CD4-positive, alpha-beta T cell (primary cell): ENCODE measurements around the gene LYRM9. TPM values are rescaled to one million over a fixed set of nuclear protein-coding genes. Genes with fewer than 3 reads are reported as not detected.

ENCODE experiments used
- ATAC-seq: fragments of 200-7000 bp; cut with Tn5 transposase; one replicate; pipeline ENCODE4 v1.10.0; 2022; ENCODE audit warnings: mild to moderate bottlenecking; ENCODE audit not compliant: poor library complexity
- CTCF ChIA-PET: fragments of 350-600 bp; sonication (Branson Sonifier 250); formaldehyde crosslinking; loops from one replicate; lab custom pipeline; 2021; ENCODE audit warnings: antibody characterized with exemption, inconsistent platforms; lab: Charles Lee
- POLR2A ChIA-PET: fragments of 350-600 bp; sonication (Branson Sonifier 250); formaldehyde crosslinking; loops from one replicate; lab custom pipeline; 2021; ENCODE audit warnings: antibody characterized with exemption, inconsistent platforms; lab: Charles Lee
- DNase-seq, 14 experiments: peaks; one replicate each; pipeline ENCODE4 v3.0.0-alpha.2; 2013 to 2020; ENCODE audit warnings: mixed read lengths in 2 of 14
- H3K27ac ChIP-seq, 2 donors: one replicate each; pipeline versions ENCODE4 v1.5.1 to v1.7.0; 2013; ENCODE audit warnings: low read length in 2 of 2, low read depth in 1 of 2, mild to moderate bottlenecking in 1 of 2
- H3K27me3 ChIP-seq, 2 experiments: 1 replicate in 1 of 2; 2 replicates in 1 of 2; pipeline versions ENCODE4 v1.6.1 to v1.7.0; 2013; ENCODE audit warnings: low read length in 2 of 2, control low read depth in 1 of 2, mild to moderate bottlenecking in 1 of 2, moderate library complexity in 1 of 2; ENCODE audit not compliant: insufficient read depth in 2 of 2, control insufficient read depth in 1 of 2
- H3K36me3 ChIP-seq: one replicate; pipeline ENCODE4 v1.6.1; 2013; ENCODE audit warnings: low read length, control low read depth; ENCODE audit not compliant: insufficient read depth
- H3K4me1 ChIP-seq: one replicate; pipeline ENCODE4 v1.6.1; 2013; ENCODE audit warnings: low read length, control low read depth; ENCODE audit not compliant: insufficient read depth
- H3K4me3 ChIP-seq: one replicate; pipeline ENCODE4 v1.5.1; 2013; ENCODE audit warnings: mild to moderate bottlenecking, low read length, moderate library complexity
- H3K9me3 ChIP-seq, 2 experiments: 1 replicate in 1 of 2; 2 replicates in 1 of 2; pipeline versions ENCODE4 v1.6.1 to v1.7.0; 2013; ENCODE audit warnings: low read length in 2 of 2, mild to moderate bottlenecking in 2 of 2, control low read depth in 1 of 2, moderate library complexity in 1 of 2; ENCODE audit not compliant: control insufficient read depth in 1 of 2, insufficient read depth in 1 of 2
- H3K27ac Mint-ChIP-seq: one replicate; pipeline ENCODE4 v1.8.0; 2020; ENCODE audit warnings: mixed read lengths
- H3K27me3 Mint-ChIP-seq: one replicate; pipeline ENCODE4 v1.8.0; 2021; ENCODE audit warnings: mixed read lengths
- H3K36me3 Mint-ChIP-seq: one replicate; pipeline ENCODE4 v1.8.0; 2021; ENCODE audit warnings: low read depth, mixed read lengths
- H3K4me1 Mint-ChIP-seq: one replicate; pipeline ENCODE4 v1.8.0; 2021; ENCODE audit warnings: low read depth, mixed read lengths
- H3K4me3 Mint-ChIP-seq: one replicate; pipeline ENCODE4 v1.8.0; 2020; ENCODE audit warnings: mild to moderate bottlenecking, mixed read lengths
- H3K9me3 Mint-ChIP-seq: one replicate; pipeline ENCODE4 v1.8.0; 2020; ENCODE audit warnings: mixed read lengths
- CTCF ChIP-seq: fragments of 200-600 bp; IDR thresholded peaks from one replicate; pipeline ENCODE4 v1.8.0; 2022; ENCODE audit warnings: antibody characterized with exemption, mild to moderate bottlenecking
- intact Hi-C, 2 experiments: fragments of 100-400 bp; cut with DNase I in 1 of 2; cut with micrococcal nuclease in 1 of 2; formaldehyde crosslinking; loops; one replicate each; pipeline versions ENCODE4 v1.15.1 to v1.9.0; 2023 to 2025; cut with DNase I, micrococcal nuclease
- total RNA-seq, 174 experiments: library from RNA in 2 of 174; stranded (reverse) in 2 of 174; gene quantifications; one replicate each; pipeline ENCODE4 v1.2.3 and lab custom pipeline; 2021 to 2026

LYRM9 gene
- total RNA-seq, 2 experiments from 2014 or later, result 13.0 to 15.7 TPM

- DNase-seq (no peak), ATAC-seq (no peak)
- Mint-ChIP-seq H3K4me3 (no peak overlapping the region), H3K36me3 (no peaks in the 10 kb centered on the region), H3K9me3 (no peaks in the 10 kb centered on the region), H3K27ac (no peak overlapping the region), H3K27me3 (peaks cover 20% of the 10 kb centered on the region), H3K4me1 (no peaks in the 10 kb centered on the region)
- intact Hi-C loops, result no loop called here
- TF ChIP-seq CTCF, result no peak
- H3K36me3 ChIP-seq, result no peaks in the 10 kb centered on the region
- H3K4me3 ChIP-seq, result no peak overlapping the region
- ChIA-PET POLR2A (no interaction called here), CTCF (interaction anchor here (2.2 kb wide), 1 partner anchor 23 kb away, joined by 5 read pairs; no protein-coding TSS in a partner anchor)
- H3K9me3 ChIP-seq, result no peaks in the 10 kb centered on the region
- peaks cover 0 to 2% of the 10 kb centered on the region in 2 experiments for H3K27me3 ChIP-seq
- no peaks in the 10 kb centered on the region for H3K4me1 ChIP-seq
- H3K27ac ChIP-seq, result no peak overlapping the region
Measured at GRCh38 chr17:27917000-27917399, 23.8 kb upstream of the LYRM9 start.

GRCh38 chr17:27915709-27916108 is 22.5 kb upstream of the LYRM9 start:
- Mint-ChIP-seq H3K27ac (no peak overlapping the region), H3K36me3 (no peaks in the 10 kb centered on the region), H3K27me3 (peaks cover 20% of the 10 kb centered on the region), H3K9me3 (no peaks in the 10 kb centered on the region), H3K4me3 (no peak overlapping the region), H3K4me1 (no peaks in the 10 kb centered on the region)
- Histone ChIP-seq H3K36me3 (no peaks in the 10 kb centered on the region), H3K4me3 (no peak overlapping the region), H3K9me3 (no peaks in the 10 kb centered on the region), H3K27me3 (peaks cover 0 to 2% of the 10 kb centered on the region in 2 experiments), H3K4me1 (no peaks in the 10 kb centered on the region), H3K27ac (no peak overlapping the region)
- CTCF ChIA-PET, result interaction anchor here (1.2 to 2.2 kb wide), 2 partner anchors 12 to 22 kb away, joined by 3 to 5 read pairs; no protein-coding TSS in a partner anchor
- ATAC-seq (no peak), DNase-seq (no peak)
- no peak for TF ChIP-seq CTCF
- POLR2A ChIA-PET, result no interaction called here
- intact Hi-C loops, result no loop called here

- Histone ChIP-seq H3K27ac (no peak overlapping the region), H3K27me3 (peaks cover 0 to 2% of the 10 kb centered on the region in 2 experiments), H3K4me3 (no peak overlapping the region), H3K36me3 (no peaks in the 10 kb centered on the region), H3K9me3 (no peaks in the 10 kb centered on the region), H3K4me1 (no peaks in the 10 kb centered on the region)
- Mint-ChIP-seq H3K27me3 (peaks cover 16% of the 10 kb centered on the region), H3K9me3 (no peaks in the 10 kb centered on the region), H3K36me3 (no peaks in the 10 kb centered on the region), H3K27ac (no peak overlapping the region), H3K4me1 (no peaks in the 10 kb centered on the region), H3K4me3 (no peak overlapping the region)
- no peak for TF ChIP-seq CTCF
- no peak for ATAC-seq
- ChIA-PET CTCF (no interaction called here), POLR2A (no interaction called here)
- intact Hi-C loops, result no loop called here
- no peak for DNase-seq
Measured at GRCh38 chr17:27914382-27914781, 21.2 kb upstream of the LYRM9 start.
